Neuron (in vitro differentiated cells): ENCODE results near the gene SLC39A7.

ENCODE experiments used
- H2AFZ ChIP-seq: one replicate; pipeline ENCODE4 v1.6.1; 2013; ENCODE audit warnings: low read depth, mild to moderate bottlenecking, inconsistent platforms, low read length, moderate library complexity
- H3K27me3 ChIP-seq: one replicate; pipeline ENCODE4 v1.6.1; 2013; ENCODE audit warnings: low read length; ENCODE audit not compliant: insufficient read depth
- H3K36me3 ChIP-seq: one replicate; pipeline ENCODE4 v1.6.1; 2013; ENCODE audit warnings: low read length; ENCODE audit not compliant: insufficient read depth
- H3K4me1 ChIP-seq: one replicate; pipeline ENCODE4 v1.6.1; 2013; ENCODE audit warnings: low read length; ENCODE audit not compliant: insufficient read depth
- H3K4me3 ChIP-seq: 2 replicates; pipeline ENCODE4 v1.5.1; 2013; ENCODE audit warnings: mild to moderate bottlenecking, low read length, moderate library complexity
- H3K9me3 ChIP-seq: one replicate; pipeline ENCODE4 v1.6.1; 2013; ENCODE audit warnings: low read length

SLC39A7 gene

DNA sequence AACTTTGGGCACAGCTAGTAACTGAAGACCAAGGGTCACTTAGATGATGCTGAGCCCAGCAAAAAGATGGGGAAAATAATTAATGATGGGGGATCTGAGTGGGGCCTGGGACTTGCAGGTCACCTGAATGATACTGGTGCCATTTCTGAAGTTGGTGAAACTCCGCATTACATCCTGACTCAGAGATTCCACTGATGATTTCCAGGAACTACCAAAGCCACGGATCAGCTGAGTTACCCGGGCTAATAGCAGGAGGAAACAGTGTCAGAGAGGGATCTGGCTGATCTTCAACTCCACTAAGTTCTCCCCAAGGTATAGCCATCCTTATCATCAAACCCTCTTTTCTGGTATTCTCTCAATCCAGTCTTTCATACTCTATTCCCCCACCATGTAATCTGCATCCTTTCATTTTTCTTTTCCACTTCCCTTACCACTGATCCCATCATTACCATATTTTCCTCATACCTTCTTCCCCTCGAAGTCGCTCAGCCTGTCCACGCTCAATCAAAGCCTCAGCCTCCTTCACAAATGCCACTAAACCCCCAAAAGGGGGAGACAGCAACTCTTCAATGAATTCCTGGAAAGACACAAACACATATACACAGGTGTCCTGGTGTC lies 50.8 kb downstream of the SLC39A7 start:
- peaks cover 23% of the 10 kb centered on the region for H3K4me1 ChIP-seq
- no peaks in the 10 kb centered on the region for H3K27me3 ChIP-seq
- peaks cover 19% of the 10 kb centered on the region for H3K36me3 ChIP-seq
- no peak overlapping the region for H2AFZ ChIP-seq
- no peak overlapping the region for H3K4me3 ChIP-seq
- H3K9me3 ChIP-seq, result no peaks in the 10 kb centered on the region

DNA sequence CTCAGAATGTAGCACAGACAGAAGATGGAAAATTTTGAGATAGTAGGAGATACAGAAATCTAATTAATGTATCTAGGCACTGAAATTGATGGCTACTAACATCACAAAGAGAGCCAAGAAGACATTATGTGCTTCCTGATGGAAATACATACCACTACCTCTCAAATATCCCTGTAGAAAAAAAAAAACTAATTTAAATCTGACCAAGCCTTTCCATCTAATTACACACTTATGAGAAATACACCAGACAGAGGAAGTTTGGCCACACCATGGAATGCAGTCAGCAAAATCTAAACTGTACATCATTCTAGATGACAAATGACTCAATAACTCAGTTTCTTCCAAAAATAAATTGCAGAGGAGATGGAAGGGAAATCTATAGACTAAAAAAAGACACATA lies 52.1 kb downstream of the SLC39A7 start:
- no peaks in the 10 kb centered on the region for H3K27me3 ChIP-seq
- peaks cover 21% of the 10 kb centered on the region for H3K4me1 ChIP-seq
- peaks cover 5% of the 10 kb centered on the region for H3K9me3 ChIP-seq
- no peak overlapping the region for H2AFZ ChIP-seq
- no peak overlapping the region for H3K4me3 ChIP-seq
- H3K36me3 ChIP-seq, result peaks cover 23% of the 10 kb centered on the region
